HG02981 (cell line): ENCODE data around the gene DIP2C.
"Not testable (repeated sequence)": the region's sequence is repeated elsewhere in the genome, so short reads cannot be mapped to it uniquely, and the experiment has no call there.

Experiments
- ATAC-seq: cut with Tn5 transposase; IDR thresholded peaks from one replicate; pipeline ENCODE4 v1.9.1; 2021; ENCODE audit warnings: mild to moderate bottlenecking, moderate library complexity; ENCODE audit not compliant: unreplicated experiment

DIP2C gene

DNA sequence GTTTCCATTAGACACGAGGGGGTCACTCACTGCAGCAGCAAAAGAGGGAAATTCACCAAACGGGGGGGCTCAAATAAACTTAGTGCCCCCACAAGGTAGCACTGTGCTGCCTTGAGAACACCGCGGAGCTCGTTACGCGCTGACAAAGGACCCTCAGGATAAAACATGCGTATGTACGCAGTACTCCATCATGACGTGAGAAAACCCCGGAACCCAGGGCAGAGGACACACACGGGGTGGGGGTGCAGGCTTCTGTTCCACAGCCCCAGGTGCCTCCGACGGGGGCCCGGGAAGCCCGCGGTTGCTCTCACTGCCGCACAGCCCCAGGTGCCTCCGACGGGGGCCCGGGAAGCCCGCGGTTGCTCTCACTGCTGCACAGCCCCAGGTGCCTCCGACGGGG, 321.8 kb downstream of the DIP2C start:
- ATAC-seq = no peak

DNA sequence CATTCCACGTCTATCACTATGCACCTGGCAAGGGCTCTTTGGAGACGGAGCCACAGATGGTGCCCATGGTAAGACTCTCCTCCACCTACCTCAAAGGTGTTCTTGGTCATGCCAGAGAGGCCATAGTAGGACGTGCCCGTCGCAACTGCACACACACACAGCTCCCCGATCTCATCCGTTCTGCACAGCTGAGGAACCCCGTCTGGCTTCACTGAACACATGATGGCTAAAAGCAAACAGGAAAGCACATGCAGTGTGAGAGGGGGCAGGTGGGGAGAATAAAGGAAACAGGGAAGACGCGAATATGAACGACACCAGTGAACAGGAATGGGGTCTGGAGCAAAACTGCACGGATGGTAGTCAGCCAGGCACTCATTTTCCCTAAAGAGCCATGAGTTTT, 323.3 kb downstream of the DIP2C start:
- ATAC-seq = no peak

DNA sequence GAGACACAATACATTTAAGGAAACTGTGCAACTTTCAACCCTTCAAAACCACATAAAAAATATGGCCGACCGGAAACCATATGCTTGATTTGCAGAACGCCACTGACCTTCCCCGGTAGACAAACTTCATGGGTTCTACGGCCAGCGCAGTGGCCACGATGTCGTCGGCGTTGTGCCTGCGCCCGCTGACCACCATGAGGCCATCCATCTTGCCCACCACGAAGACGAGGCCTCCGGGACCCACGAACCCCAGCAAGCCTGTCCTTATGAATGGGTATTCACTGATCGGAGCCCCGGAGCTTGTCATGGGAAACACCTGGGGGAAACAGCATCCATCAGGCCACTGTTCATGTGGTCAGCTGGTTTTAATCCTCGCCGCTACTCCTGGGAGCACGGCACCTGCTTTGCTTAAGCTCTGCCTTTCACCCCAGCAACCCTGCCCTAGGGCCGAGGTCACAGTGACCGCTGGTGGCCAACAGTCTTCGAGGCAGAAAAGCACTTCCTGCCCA, 325.1 kb downstream of the DIP2C start:
- no peak for ATAC-seq

DNA sequence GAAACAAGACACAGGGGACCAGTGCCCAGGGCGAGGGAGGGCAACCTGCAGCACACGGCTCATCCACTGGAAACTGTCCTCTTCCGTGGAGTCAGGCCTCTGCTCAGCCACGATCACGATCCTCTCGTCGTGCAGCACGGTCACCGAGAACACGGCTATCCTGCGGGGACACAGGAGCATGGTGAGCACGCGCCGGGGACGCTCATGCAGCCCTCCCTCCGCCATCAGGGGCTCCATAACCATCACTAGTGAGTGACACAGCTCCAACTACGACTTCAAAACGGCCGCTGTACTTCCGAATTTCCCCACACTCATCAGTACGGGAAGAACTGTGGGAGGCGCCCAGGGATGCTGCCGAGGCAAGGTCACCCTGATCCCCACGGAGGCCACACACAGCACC, 326.3 kb downstream of the DIP2C start:
- no peak for ATAC-seq

GRCh38 chr10:361203-362081, 328.0 kb downstream of the DIP2C start:
- no peak for ATAC-seq

DNA sequence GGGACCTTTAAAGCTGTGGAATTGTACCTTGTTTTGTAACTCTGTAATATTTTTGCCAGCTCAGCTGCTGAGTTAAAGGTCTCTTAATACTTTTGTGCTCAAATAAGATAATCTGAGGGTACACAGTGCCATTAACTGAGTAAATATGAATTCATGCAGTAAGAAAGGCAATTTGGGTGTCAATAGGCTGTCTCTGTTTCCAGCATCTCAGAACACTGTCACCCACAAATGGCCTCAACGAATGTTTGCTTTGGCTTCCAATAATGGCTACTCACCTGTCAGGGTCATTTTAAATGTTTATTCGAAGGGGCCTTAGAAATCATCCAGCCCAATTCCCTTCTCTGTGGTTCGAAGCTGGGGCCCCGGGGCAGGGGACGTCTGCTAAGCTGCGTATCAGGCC, 328.8 kb downstream of the DIP2C start:
- no peak for ATAC-seq

DNA sequence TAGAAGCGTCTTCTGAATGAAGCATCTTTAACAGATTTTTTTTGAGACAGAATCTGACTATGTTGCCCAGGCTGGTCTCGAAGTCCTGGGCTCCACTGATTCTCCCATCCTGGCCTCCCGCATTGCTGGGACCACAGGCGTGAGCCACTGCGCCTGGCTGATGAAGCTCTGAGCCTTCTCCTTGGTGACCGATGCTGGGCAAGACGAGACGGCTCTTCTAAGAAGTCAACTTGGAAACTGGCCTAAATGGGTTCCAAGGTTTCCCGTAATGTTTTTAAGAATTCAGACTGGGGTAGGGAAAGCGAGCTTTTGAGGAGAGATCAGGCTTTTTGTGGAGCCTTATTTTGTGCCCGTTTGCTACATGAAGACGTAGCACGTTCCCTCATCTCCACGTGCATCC, 329.7 kb downstream of the DIP2C start:
- ATAC-seq = no peak

GRCh38 chr10:359093-359492, 330.4 kb downstream of the DIP2C start:
- no peak for ATAC-seq

DNA sequence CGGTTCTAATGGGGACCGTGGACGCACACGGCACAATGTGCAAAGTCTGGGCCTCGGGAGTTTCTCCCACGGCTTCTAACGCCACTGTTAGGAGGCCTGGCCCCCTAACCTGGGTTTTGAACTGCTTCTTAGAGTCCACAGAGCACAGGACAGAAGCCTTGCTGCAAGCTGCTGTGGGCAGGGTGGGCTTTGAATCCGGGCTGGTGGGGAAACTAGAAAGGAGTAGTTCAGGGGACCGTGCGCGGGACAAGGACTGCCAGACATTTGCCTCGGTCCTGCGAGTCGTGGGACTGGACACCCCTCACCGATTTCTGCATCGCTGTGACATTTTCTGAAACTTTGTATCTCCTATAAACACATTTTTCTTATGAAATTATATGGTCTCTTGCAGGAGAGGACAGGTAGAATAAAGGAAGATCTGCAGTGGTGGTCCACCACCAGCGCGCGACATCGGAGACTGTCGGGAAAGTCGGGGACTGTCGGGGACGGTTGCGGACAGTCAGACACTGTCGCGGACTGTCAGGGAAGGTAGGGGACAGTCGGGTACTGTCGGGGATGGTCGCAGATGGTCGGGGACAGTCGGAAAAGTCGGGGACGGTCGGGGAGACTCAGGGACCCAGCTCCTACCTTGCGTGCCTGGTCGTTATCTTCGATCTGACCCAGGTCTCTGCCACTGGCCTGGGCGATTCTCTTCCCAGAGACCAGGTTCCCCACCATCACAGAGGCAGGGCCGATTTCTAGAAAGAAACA, 332.1 kb downstream of the DIP2C start:
- no peak for ATAC-seq

GRCh38 chr10:356452-356851, 333.0 kb downstream of the DIP2C start:
- ATAC-seq = no peak

DNA sequence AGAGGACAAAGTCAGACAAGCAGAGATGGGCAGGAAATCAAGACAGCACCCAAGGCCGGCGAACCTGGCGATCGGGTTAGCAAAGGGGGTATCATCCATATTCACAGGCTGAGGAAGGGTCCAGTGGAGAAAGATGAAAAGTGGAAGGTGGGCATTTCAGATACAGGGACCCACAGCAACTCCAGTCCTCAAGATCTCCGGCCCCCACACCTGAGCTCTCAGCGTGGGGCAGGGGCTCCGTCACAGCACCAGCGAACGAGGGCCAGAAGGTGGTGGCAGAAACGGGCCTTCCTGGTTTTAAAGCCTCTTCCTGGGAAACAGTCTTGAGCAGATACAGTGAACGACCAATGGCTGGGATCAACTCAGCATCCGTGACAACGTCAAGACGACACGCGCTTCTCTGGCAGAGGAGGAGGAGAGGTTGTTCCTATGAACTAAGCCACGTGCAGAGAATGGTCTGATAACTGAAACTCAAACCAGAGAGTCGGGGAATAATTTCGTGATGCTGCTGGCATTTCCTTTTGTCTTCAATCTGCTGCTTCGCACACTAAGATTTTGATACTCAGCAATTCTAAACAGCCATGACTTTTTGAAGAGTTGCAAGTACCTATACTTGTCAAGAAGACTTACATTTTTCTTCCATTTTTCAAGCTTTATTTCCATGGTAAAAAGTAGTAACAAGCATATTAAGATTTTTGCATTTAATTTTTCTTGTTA, 334.4 kb downstream of the DIP2C start:
- no peak for ATAC-seq

DNA sequence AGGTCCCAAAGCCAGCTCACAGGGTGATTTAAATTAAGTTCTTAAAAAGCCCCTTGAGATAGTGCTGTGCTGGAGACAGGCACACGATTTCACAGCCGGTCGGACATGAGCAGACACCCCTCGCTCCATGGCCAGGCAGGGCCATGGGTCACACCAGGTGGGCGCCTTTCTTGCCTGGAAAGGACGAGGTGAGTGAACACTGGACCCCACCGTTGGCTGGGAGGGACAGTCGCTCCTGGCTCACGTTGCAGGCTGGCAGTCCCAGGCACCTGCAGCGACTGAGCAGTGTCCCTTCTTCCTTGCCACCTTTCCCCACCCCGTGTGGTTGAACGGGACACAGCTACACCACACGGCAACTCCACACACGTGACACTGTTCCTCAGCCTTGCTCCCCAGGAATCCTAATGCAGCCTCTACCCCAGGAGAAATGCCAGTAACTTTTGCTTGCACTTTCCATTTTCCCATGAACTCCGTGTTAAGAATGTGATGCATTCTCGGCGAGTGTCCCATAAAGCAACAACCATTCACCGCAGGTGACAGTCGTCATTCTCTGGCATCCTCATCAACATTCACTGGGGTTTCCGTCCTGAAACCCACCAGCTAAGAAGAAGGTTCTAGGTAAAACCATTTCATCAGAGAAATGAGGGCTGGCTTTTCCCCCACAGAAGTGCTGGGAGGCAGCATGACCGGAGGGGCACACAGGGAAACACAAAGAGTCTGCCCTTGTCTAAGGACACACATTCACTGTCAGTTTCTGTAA, 336.8 kb downstream of the DIP2C start:
- ATAC-seq = no peak

DNA sequence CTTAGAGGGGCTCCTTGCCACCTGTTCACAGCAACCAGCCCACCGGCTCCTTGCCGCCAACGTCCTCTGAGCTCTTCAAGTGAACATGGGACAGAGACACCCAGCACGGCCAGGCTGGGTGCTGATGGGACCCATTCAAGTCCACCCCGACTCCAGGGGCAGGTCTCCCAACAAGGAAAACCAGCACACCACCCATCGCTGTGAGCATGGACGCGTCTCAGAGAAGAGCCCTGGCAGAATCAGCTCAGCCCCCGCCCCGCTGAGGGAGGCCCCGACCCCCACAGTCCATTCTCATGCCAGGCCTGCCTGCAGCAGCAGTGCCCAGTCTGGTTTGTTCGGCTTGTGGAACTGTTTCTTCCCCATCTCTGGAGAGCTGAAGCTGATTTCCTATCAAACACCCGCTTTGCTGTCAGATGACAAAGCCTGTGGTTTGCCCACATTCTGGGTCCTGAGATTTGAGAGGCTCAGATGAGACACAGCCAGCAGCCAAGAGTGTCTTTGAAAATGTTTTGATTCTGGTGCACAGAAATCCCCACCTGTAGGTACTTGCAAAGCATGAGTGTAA, 337.6 kb downstream of the DIP2C start:
- ATAC-seq = no peak

GRCh38 chr10:350981-351501, 338.4 kb downstream of the DIP2C start:
- no peak for ATAC-seq

GRCh38 chr10:349081-349480, 340.4 kb downstream of the DIP2C start:
- ATAC-seq = no peak

DNA sequence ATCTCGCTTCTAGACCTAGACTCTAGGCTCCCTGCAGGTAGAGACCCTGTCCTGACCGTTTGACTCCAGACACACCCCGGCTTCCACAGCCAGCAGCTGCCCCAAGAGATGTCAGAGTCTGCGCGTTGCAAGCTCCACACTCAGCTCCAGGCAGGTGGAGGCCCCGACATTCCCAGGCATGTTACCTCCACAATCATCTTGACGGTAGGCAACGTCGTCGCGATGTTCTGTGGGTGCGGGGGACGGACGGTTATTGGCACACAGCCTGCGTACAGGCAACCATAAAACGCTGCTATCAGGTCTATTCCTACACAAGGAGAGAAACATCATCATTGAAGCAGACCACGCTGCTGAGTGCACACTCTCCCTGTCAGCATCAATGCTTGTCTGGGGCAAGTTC, 341.0 kb downstream of the DIP2C start:
- no peak for ATAC-seq

- ATAC-seq = not testable (repeated sequence)
Observed at GRCh38 chr10:347774-348173, 341.7 kb downstream of the DIP2C start.

- ATAC-seq = not testable (repeated sequence)
Observed at GRCh38 chr10:347190-347589, 342.3 kb downstream of the DIP2C start.

- no peak for ATAC-seq
Observed at GRCh38 chr10:344582-345200, 344.8 kb downstream of the DIP2C start.
